HCT116 (cell line): Measurements from ENCODE around the gene EEIG1.

Experiments used
- CEBPB ChIP-seq: IDR thresholded peaks from 2 replicates; pipeline ENCODE4 v1.6.1; 2012; ENCODE audit warnings: low read depth
- SIN3A ChIP-seq: IDR thresholded peaks from 2 replicates; pipeline ENCODE4 v1.6.1; 2012; ENCODE audit warnings: low read depth
- TF ChIP-seq, protein P1 (sequence below), 3 experiments: fragments of 200-600 bp in 1 of 3; sonication (generic) in 1 of 3; IDR thresholded peaks in 2 of 3; conservative IDR thresholded peaks in 1 of 3; 2 replicates each; pipeline ENCODE4 v1.5.1; 2012 to 2017; ENCODE audit warnings: low read depth in 2 of 3, low read length in 2 of 3, antibody characterized with exemption in 1 of 3, borderline replicate concordance in 1 of 3, control low read depth in 1 of 3, mild to moderate bottlenecking in 1 of 3, mixed read lengths in 1 of 3, mixed run types in 1 of 3, moderate library complexity in 1 of 3; ENCODE audit not compliant: insufficient read depth in 1 of 3

DNA sequence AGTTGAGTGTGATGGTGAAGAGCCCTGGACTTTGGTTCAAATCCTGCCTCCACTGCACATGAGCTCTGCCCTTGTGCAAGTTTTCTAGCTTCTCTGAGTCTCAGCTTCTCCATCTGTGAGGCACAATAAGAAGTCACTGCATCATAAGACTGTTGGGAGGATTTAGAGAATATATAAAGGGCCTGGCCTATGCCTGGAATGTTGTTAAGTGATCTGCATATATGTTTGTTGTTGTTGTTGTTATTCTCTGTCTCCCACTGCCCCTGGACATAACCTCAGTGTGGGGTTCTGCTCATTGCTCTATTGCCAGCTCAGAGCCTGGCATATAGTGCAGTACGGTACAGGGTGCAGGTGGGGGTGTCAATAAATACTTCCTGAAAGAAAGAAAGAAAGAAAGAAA, 40.3 kb upstream of the EEIG1 start:
- no peak for TF ChIP-seq SIN3A
- TF ChIP-seq, protein P1, sequence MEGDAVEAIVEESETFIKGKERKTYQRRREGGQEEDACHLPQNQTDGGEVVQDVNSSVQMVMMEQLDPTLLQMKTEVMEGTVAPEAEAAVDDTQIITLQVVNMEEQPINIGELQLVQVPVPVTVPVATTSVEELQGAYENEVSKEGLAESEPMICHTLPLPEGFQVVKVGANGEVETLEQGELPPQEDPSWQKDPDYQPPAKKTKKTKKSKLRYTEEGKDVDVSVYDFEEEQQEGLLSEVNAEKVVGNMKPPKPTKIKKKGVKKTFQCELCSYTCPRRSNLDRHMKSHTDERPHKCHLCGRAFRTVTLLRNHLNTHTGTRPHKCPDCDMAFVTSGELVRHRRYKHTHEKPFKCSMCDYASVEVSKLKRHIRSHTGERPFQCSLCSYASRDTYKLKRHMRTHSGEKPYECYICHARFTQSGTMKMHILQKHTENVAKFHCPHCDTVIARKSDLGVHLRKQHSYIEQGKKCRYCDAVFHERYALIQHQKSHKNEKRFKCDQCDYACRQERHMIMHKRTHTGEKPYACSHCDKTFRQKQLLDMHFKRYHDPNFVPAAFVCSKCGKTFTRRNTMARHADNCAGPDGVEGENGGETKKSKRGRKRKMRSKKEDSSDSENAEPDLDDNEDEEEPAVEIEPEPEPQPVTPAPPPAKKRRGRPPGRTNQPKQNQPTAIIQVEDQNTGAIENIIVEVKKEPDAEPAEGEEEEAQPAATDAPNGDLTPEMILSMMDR (IDR thresholded peaks at IDR 0.05 in 2 of 3, conservative IDR thresholded peaks at IDR 0.05 in 1 of 3; ENCODE audit: borderline replicate concordance in 1 of 3, insufficient read depth in 1 of 3, low read depth in 2 of 3, low read length in 2 of 3): no peak; a peak in 1 of 6 replicates
- TF ChIP-seq CEBPB: no peak
